HG02870 (cell line): ENCODE results near the gene KIF4B.

Source experiments
- ATAC-seq: cut with Tn5 transposase; IDR thresholded peaks from one replicate; pipeline ENCODE4 v1.9.1; 2021; ENCODE audit warnings: mild to moderate bottlenecking, moderate library complexity; ENCODE audit not compliant: unreplicated experiment

KIF4B gene

GRCh38 chr5:155052532-155052931 lies 39.0 kb downstream of the KIF4B start:
- ATAC-seq = peak; percentile 68

- no peak for ATAC-seq
Observed at GRCh38 chr5:155053501-155053900, 39.9 kb downstream of the KIF4B start.

- ATAC-seq = no peak
Observed at GRCh38 chr5:155056644-155057269, 43.2 kb downstream of the KIF4B start.

GRCh38 chr5:155057626-155058025 lies 44.1 kb downstream of the KIF4B start:
- no peak for ATAC-seq

- ATAC-seq = peak; percentile 79
Observed at GRCh38 chr5:155064580-155064979, 51.0 kb downstream of the KIF4B start.

- peak; percentile 59 for ATAC-seq
Observed at GRCh38 chr5:155066886-155067595, 53.5 kb downstream of the KIF4B start.
